ENCODE results near the gene CTNNA3.

Gene CTNNA3

DNA sequence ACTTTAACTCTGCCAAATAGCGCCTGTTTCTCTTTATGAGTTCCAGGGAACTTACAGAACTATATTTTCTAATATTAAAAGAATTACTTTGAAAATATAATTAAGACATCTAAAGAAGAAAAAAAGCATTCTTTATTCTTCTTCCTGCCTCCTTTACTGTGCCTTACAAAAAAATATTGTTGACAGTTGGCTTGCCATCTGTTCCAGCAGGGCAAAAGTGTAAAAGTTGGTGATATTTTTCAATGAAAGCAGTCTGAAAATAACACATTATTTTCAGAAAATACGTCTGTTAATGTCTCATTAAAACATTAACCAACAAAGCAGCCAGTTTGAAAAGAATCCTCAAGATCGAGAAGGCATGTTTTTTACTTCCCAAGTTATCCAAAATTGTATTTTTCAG, 1802.3 kb downstream of the CTNNA3 start:
- no peak for DNase-seq

- no peak for DNase-seq
Observed at GRCh38 chr10:65892284-65892683, 1803.7 kb downstream of the CTNNA3 start.

- no peak for DNase-seq
Observed at GRCh38 chr10:65891073-65891981, 1804.7 kb downstream of the CTNNA3 start.

GRCh38 chr10:65864529-65864928, 1831.5 kb downstream of the CTNNA3 start:
- no peak for DNase-seq

DNA sequence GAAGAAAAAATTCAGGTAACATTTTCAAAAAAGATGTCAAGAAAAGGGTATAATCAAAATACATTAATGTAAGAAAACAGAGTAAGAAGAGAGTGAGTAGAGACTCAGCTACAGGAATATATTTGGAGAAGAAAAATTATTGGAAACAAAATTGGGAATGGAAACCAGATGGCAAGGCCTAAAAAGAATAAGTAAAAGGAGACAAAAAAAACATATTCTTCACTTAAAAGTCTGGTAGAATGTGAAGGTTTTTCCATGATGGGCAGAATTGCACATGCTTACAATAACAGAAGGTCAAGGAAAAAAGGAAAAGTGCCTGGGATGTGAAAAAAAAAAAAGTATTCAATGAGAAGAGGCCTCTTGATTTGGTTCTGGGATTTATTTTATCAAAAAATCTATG, 1832.0 kb downstream of the CTNNA3 start:
- no peak for DNase-seq
